Astrocyte (in vitro differentiated cells and primary cell): ENCODE results near the gene TFDP2. TPM values are rescaled to one million over a fixed set of nuclear protein-coding genes. Genes with fewer than 3 reads are reported as not detected.
"Not testable (repeated sequence)": the region's sequence is repeated elsewhere in the genome, so short reads cannot be mapped to it uniquely, and the experiment has no call there.

ENCODE experiments used
- DNase-seq: peaks from one replicate; pipeline ENCODE4 v3.0.0-alpha.2; 2010; ENCODE audit warnings: low read depth
- FAIRE-seq: peaks from 2 replicates; lab custom pipeline; 2011; peaks lifted over from hg19 to GRCh38; lab: Jason Lieb, UNC
- H2AFZ ChIP-seq: 2 replicates; pipeline ENCODE4 v1.6.0; 2012; ENCODE audit warnings: low read depth, low read length, inconsistent platforms
- H3K27ac ChIP-seq: 2 replicates; pipeline ENCODE4 v1.5.1; 2011; ENCODE audit warnings: low read depth, low read length, inconsistent platforms
- H3K27me3 ChIP-seq: 2 replicates; pipeline ENCODE4 v1.6.0; 2011; ENCODE audit warnings: low read length, inconsistent platforms; ENCODE audit not compliant: insufficient read depth
- H3K36me3 ChIP-seq: 2 replicates; pipeline ENCODE4 v1.5.1; 2011; ENCODE audit warnings: low read length, inconsistent platforms; ENCODE audit not compliant: insufficient read depth
- H3K4me1 ChIP-seq: 2 replicates; pipeline ENCODE4 v1.5.1; 2011; ENCODE audit warnings: low read length, inconsistent platforms; ENCODE audit not compliant: insufficient read depth
- H3K4me2 ChIP-seq: 2 replicates; pipeline ENCODE4 v1.6.0; 2012; ENCODE audit warnings: low read length, inconsistent platforms
- H3K4me3 ChIP-seq: 2 replicates; pipeline ENCODE4 v1.5.1; 2011; ENCODE audit warnings: low read depth, mild to moderate bottlenecking, low read length, inconsistent platforms; ENCODE audit not compliant: insufficient read depth
- H3K79me2 ChIP-seq: 2 replicates; pipeline ENCODE4 v1.6.0; 2012; ENCODE audit warnings: mild to moderate bottlenecking, low read length, inconsistent platforms; ENCODE audit not compliant: insufficient read depth
- H3K9ac ChIP-seq: 2 replicates; pipeline ENCODE4 v1.6.0; 2012; ENCODE audit warnings: mild to moderate bottlenecking, low read length, inconsistent platforms
- H3K9me3 ChIP-seq: 2 replicates; pipeline ENCODE4 v1.5.1; 2012; ENCODE audit warnings: low read depth, mild to moderate bottlenecking, low read length, inconsistent platforms; ENCODE audit not compliant: insufficient read depth
- H4K20me1 ChIP-seq: 2 replicates; pipeline ENCODE4 v1.6.0; 2012; ENCODE audit warnings: low read length, inconsistent platforms; ENCODE audit not compliant: insufficient read depth
- H3K27ac Mint-ChIP-seq: one replicate; pipeline ENCODE4 v1.8.0; 2021; ENCODE audit warnings: mild to moderate bottlenecking, mixed read lengths; ENCODE audit not compliant: unreplicated experiment
- H3K27me3 Mint-ChIP-seq: one replicate; pipeline ENCODE4 v1.8.0; 2021; ENCODE audit warnings: low read depth, mixed read lengths; ENCODE audit not compliant: unreplicated experiment
- H3K36me3 Mint-ChIP-seq: one replicate; pipeline ENCODE4 v1.8.0; 2021; ENCODE audit warnings: low read depth, mixed read lengths; ENCODE audit not compliant: unreplicated experiment
- H3K4me1 Mint-ChIP-seq: one replicate; pipeline ENCODE4 v1.8.0; 2021; ENCODE audit warnings: low read depth, mixed read lengths; ENCODE audit not compliant: unreplicated experiment
- H3K4me3 Mint-ChIP-seq: one replicate; pipeline ENCODE4 v1.8.0; 2021; ENCODE audit warnings: mild to moderate bottlenecking, moderate library complexity, mixed read lengths; ENCODE audit not compliant: unreplicated experiment
- H3K9me3 Mint-ChIP-seq: one replicate; pipeline ENCODE4 v1.8.0; 2021; ENCODE audit warnings: mild to moderate bottlenecking, mixed read lengths; ENCODE audit not compliant: unreplicated experiment
- EZH2 ChIP-seq: IDR thresholded peaks from 2 replicates; pipeline ENCODE4 v1.6.1; 2012; ENCODE audit warnings: mild to moderate bottlenecking, low read length, inconsistent platforms; ENCODE audit not compliant: insufficient read depth
- total RNA-seq: library from RNA; stranded (reverse); gene quantifications from 2 replicates; pipeline ENCODE4 v1.2.1, GENCODE V29; 2021
- TF ChIP-seq, protein P1 (sequence below): IDR thresholded peaks from 2 replicates; pipeline ENCODE4 v1.5.1; 2011; ENCODE audit warnings: low read depth, mild to moderate bottlenecking, inconsistent platforms, low read length, moderate library complexity; ENCODE audit not compliant: insufficient read depth

TFDP2 gene
- total RNA-seq, 1 donor from 2014 or later = 51.0 TPM

DNA sequence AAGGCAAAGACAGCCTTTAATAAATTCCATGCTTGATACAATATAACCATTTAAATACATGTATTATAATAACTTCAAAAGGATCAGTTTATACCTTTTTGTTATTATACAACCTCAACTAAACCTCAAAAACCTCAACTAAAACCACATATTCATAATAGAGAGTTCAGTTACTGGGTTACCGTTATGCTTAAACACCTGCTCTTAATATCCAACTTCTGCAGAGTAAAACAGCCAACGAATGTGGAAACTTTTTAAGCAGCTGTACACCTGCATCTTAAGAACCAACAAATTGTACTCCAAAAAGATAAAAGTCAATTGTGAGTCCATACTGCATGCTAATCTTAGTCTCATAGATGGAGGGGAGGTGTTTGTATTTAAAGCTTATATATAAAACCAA, 53.5 kb downstream of the TFDP2 start:
- Histone ChIP-seq H2AFZ (no peak overlapping the region), H3K27ac (no peak overlapping the region), H3K79me2 (no peaks in the 10 kb centered on the region), H3K9ac (no peak overlapping the region), H3K4me2 (no peak overlapping the region), H3K4me3 (no peak overlapping the region), H3K9me3 (no peaks in the 10 kb centered on the region), H3K36me3 (no peaks in the 10 kb centered on the region), H3K4me1 (no peaks in the 10 kb centered on the region), H3K27me3 (no peaks in the 10 kb centered on the region), H4K20me1 (no peaks in the 10 kb centered on the region)
- Mint-ChIP-seq H3K4me3 (no peak overlapping the region), H3K27ac (no peak overlapping the region), H3K4me1 (peaks cover 5% of the 10 kb centered on the region), H3K9me3 (no peaks in the 10 kb centered on the region), H3K36me3 (no peaks in the 10 kb centered on the region), H3K27me3 (no peaks in the 10 kb centered on the region)
- no peak for DNase-seq
- TF ChIP-seq, protein P1, sequence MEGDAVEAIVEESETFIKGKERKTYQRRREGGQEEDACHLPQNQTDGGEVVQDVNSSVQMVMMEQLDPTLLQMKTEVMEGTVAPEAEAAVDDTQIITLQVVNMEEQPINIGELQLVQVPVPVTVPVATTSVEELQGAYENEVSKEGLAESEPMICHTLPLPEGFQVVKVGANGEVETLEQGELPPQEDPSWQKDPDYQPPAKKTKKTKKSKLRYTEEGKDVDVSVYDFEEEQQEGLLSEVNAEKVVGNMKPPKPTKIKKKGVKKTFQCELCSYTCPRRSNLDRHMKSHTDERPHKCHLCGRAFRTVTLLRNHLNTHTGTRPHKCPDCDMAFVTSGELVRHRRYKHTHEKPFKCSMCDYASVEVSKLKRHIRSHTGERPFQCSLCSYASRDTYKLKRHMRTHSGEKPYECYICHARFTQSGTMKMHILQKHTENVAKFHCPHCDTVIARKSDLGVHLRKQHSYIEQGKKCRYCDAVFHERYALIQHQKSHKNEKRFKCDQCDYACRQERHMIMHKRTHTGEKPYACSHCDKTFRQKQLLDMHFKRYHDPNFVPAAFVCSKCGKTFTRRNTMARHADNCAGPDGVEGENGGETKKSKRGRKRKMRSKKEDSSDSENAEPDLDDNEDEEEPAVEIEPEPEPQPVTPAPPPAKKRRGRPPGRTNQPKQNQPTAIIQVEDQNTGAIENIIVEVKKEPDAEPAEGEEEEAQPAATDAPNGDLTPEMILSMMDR = no peak
- no peak for TF ChIP-seq EZH2
- no peak for FAIRE-seq

DNA sequence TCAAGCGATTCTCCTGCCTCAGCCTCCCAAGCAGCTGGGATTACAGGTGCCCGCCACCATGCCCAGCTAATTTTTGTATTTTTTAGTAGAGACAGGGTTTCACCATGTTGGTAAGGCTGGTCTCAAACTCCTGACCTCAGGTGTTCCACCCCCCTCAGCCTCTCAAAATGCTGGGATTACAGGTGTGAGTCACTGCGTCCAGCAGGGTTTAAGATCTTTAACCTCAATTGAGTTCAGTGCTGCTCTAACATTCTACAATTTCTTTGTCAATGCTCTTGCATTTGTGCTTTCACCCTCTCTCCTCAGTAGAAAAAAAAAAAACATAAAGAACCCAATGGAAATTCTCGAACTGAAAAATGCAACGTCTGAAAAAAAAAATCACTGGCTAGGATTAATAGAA, 60.4 kb downstream of the TFDP2 start:
- not testable (repeated sequence) for H3K27ac Mint-ChIP-seq, H3K36me3 Mint-ChIP-seq, H3K4me3 ChIP-seq, H3K4me1 ChIP-seq, H3K4me2 ChIP-seq, H3K9ac ChIP-seq, H3K4me3 Mint-ChIP-seq, H3K27ac ChIP-seq, H3K27me3 Mint-ChIP-seq, DNase-seq, H2AFZ ChIP-seq, H4K20me1 ChIP-seq, FAIRE-seq, H3K36me3 ChIP-seq, H3K9me3 Mint-ChIP-seq, H3K27me3 ChIP-seq, H3K9me3 ChIP-seq, H3K79me2 ChIP-seq, H3K4me1 Mint-ChIP-seq

DNA sequence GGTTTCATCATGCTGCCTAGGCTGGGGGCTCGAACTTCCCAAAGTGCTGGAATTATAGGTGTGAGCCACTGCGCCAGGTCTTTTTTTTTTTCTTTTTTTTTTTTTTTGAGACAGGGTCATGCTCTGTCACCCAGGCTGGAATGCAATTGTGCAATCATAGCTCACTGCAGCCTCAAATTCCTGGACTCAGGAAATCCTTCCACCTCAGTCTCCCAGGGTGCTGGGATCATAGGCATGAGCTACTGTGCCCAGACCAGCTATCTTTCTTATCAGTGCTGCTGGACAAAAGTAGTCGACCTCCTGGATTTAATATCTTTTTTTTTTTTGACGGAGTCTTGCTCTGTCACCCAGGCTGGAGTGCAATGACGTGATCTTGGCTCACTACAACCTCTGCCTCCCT, 60.8 kb downstream of the TFDP2 start:
- Histone ChIP-seq H3K9me3 (no peaks in the 10 kb centered on the region), H4K20me1 (no peaks in the 10 kb centered on the region), H3K4me3 (no peak overlapping the region), H3K79me2 (no peaks in the 10 kb centered on the region), H3K27ac (no peak overlapping the region), H3K4me2 (no peak overlapping the region), H3K27me3 (no peaks in the 10 kb centered on the region), H3K4me1 (no peaks in the 10 kb centered on the region), H3K9ac (no peak overlapping the region), H3K36me3 (no peaks in the 10 kb centered on the region), H2AFZ (no peak overlapping the region)
- no peaks in the 10 kb centered on the region for H3K27me3 Mint-ChIP-seq
- H3K36me3 Mint-ChIP-seq = peaks cover 2% of the 10 kb centered on the region
- FAIRE-seq (no peak), DNase-seq (peak; percentile 18)
- H3K27ac Mint-ChIP-seq = no peak overlapping the region
- H3K9me3 Mint-ChIP-seq = peaks cover 2% of the 10 kb centered on the region
- H3K4me3 Mint-ChIP-seq = no peak overlapping the region
- TF ChIP-seq, protein P1 = no peak
- no peak for TF ChIP-seq EZH2
- peaks cover 2% of the 10 kb centered on the region for H3K4me1 Mint-ChIP-seq
